Left cardiac atrium (tissue), 4 donors: ENCODE results near the gene STX3. TPM values are rescaled to one million over a fixed set of nuclear protein-coding genes. Genes with fewer than 3 reads are reported as not detected.
A peak's percentile ranks its signal among the peaks of the same experiment; 100 is the strongest.
"Not testable (repeated sequence)": the region's sequence is repeated elsewhere in the genome, so short reads cannot be mapped to it uniquely, and the experiment has no call there.

Experiments used
- ATAC-seq, 2 donors: fragments of 200-7000 bp; cut with Tn5 transposase; one replicate each; pipeline ENCODE4 v1.9.1; 2020; ENCODE audit warnings: mild to moderate bottlenecking in 2 of 2, moderate library complexity in 2 of 2
- DNase-seq: peaks from one replicate; pipeline ENCODE4 v3.0.0-alpha.2; 2020
- intact Hi-C, 2 donors: fragments of 100-400 bp; cut with DNase I; formaldehyde crosslinking; loops; one replicate each; pipeline versions ENCODE4 v1.14.1 to v1.15.1; 2022 to 2023
- total RNA-seq, 2 donors: library from RNA; stranded (reverse); fragmentation: NEBNext Ultra II Directional; extraction: Animal tissue kit (Norgen Biotek cat#: 25700); gene quantifications; one replicate each; pipeline ENCODE4 v1.2.1, GENCODE V29; 2021
- donor health status: DM: no; HTN: yes; CAD: no.
- donor health status: DM: no; HTN: yes; CAD: no; lungs with severe emphysema.
- donor health status: DM: yes; HTN: yes; CAD: no.
- donor health status: Dilated cardiomyopathy.

STX3 gene
- total RNA-seq, 2 donors from 2014 or later = 10.6 to 14.1 TPM

GRCh38 chr11:59779487-59779886, 24.3 kb downstream of the STX3 start:
- intact Hi-C loops = no loop called here
- DNase-seq (no peak), ATAC-seq (no peak)

DNA sequence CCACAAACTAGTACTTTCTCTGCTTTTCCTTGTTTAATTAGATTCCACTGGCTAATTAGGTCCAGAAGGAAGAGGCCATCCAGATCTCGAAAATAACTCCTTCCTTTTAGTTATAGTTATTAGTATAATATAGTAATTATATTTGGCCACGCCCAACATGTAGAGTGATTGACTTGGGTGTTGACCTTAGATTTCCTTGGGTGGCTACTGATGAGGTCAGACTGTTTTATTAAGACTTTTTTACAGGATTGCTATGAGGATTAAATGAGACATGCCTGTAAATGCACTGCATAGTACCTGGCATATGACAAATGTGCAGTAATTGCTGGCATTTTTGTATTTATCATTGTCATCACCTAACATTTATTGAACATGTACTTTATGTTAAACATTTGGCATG, 26.9 kb downstream of the STX3 start:
- intact Hi-C loops = no loop called here
- ATAC-seq = no peak
- no peak for DNase-seq

- DNase-seq = no peak
- no peak for ATAC-seq
- intact Hi-C loops = no loop called here
These were observed 28.5 kb downstream of the STX3 start for GRCh38 chr11:59783632-59784090.

GRCh38 chr11:59784441-59784840, 29.3 kb downstream of the STX3 start:
- ATAC-seq, DNase-seq, intact Hi-C loops: not testable (repeated sequence)

DNA sequence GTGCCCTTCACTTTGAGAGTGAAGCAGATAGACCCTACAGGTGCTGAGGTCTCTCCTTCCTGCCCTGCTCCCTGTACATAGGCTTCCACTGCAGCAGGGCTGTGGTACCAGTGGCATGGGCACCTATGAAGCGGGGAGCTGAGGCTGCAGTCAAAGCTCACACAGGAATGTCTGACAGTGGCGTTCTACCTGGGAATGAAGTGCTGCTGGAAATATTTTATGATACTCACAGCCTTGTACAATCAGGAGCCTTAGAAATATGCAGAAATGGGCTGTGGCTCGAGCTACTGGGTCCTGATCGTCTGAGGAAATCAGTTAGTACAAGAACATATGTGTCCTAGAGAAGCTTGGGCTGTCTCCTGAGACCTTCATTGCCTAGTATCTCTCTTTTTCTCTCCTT, 30.6 kb downstream of the STX3 start:
- DNase-seq (no peak), ATAC-seq (no peak)
- intact Hi-C loops = no loop called here

GRCh38 chr11:59787255-59787588, 32.0 kb downstream of the STX3 start:
- no peak for DNase-seq
- intact Hi-C loops = no loop called here
- ATAC-seq = peak; percentile 55 to 57

DNA sequence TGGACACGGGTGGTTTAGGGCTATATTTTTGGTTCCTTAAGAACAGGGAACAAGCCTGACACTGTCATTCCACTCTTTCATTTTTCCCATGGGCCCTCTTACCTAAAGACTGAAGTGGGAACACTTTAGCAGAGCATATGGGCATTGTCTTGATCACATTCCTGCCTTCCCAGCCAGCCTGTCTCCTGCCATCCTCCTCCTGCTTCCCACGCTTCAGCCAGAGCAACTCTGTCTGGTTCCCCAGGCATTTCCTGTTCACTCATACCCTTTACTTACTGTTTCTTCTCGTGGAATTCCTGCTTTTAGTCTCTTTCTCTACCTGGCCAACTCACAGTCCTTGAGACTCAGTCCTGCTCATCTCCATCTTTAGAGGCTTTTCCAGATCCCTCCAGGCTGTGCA, 32.6 kb downstream of the STX3 start:
- intact Hi-C loops = no loop called here
- ATAC-seq (no peak), DNase-seq (no peak)

DNA sequence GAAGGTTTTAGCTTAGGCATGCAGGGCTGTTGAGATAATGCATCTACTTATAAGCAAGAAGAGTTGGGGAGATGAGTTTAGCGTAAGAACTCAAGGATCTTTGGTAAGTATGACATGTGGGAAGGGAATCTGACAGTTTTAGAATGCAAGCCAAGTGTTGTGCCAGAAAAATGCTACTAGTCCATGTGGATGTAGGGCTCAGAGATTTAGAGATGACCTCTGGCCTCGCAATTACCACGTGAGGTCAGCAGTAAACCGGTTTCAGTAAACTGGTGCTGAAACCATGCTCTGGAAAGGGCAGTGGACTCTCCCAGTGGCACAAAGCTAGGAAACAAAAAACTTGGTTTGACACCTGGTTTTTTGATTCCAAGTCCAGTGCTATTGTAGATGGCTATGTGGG, 36.5 kb downstream of the STX3 start:
- intact Hi-C loops = no loop called here
- ATAC-seq = no peak

DNA sequence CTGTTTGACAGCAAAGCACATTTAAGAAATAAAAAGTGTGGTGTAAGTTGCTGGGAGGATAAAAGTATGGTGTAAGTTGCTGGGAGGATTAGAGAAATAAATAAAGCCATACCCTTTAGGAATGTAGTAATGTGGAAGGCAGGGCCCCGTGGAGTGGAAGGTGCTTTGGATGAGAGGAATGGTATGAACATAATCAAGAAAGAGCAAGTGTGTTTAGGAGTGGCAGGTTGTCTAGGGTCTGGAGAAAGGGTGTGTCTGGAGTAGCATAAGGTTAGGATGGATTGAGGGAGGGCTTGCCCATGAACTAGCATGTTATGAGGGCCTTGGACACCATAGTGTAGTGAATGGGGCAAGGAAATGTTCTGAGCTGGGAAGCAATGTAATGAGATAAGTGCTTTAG, 37.3 kb downstream of the STX3 start:
- no peak for DNase-seq
- intact Hi-C loops = no loop called here
- no peak for ATAC-seq

More for the DNA sequence above, 36.5 kb downstream of the STX3 start:
- no peak for DNase-seq

GRCh38 chr11:59794417-59794816, 39.2 kb downstream of the STX3 start:
- intact Hi-C loops = no loop called here
- no peak for DNase-seq
- no peak for ATAC-seq

DNA sequence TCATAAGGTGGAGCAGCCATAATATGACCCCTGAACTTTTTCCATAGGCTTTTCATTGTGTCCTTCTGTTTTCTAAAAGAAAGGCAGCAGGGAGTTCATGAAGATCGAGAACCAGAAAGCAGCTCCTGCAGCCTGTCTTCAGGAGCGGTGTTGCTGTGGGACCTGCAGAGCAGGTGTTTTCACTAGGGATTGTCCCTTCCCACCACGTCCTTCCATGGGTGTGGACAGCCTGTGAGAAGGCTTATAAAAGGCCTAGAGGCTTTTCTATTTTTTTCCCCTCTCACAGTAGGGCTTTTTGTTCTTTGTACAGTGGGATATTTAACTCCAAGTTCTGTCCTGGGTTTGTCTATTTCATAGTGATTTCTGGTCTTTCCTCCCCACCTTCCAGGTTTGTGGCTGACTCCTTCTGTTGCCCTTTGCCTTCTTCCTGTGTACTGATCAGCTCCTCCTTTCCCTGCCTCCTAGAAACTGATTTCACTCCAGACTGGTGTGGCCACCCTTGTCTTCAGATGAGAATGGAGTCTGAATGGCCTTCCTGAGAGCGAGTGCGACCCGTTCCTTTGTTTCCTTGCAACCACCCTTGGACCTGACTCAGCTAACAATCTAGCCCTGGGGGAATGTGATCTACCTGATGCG, 45.3 kb downstream of the STX3 start:
- ATAC-seq = no peak
- no peak for DNase-seq
- intact Hi-C loops = loop anchor here in 1 of 2 donors (10.0 kb wide), 1 partner anchor 126 kb away; no protein-coding TSS in a partner anchor

GRCh38 chr11:59801160-59801706, 46.1 kb downstream of the STX3 start:
- intact Hi-C loops = loop anchor here in 1 of 2 donors (10.0 kb wide), 1 partner anchor 126 kb away; no protein-coding TSS in a partner anchor
- ATAC-seq = no peak
- no peak for DNase-seq

DNA sequence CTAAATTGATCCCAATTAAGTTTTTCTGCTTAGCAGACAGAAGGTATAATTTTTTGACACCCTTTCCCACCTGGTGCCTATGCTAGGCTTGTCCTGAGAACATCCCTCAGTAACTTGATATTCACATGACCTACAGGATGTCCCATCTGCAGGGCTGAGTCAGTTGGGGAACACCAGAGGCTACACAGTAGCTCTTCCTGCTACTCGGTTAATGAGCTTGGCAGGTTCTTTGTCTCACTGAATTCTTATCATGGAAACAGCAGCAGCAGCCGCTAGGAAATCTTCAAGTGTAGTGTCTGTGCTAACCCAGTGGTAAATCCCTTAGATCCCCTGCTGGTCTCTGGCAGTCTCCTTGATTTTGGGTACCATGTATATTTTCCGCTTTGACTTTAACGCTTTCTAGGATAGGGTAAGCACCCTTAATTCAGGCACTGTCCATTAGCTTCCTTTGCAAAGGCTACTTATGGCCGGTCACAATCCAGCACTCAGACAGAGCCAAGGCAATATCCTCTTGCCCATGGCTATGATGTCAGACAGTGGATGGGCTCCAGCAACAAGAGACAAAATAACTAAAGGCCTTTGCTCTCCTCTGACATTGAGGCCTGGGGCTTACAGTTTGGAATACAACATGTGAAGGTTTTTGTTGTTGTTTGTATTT, 46.9 kb downstream of the STX3 start:
- DNase-seq (peak; percentile 48), ATAC-seq (peak; percentile 83 to 88)
- intact Hi-C loops = loop anchor here (1.0 to 10.0 kb wide), 4 partner anchors 47 to 265 kb away; partner anchors contain the start of gene STX3 (in 1 of the 2)

- ATAC-seq = peak; percentile 68 to 79
- no peak for DNase-seq
- intact Hi-C loops = loop anchor here (1.0 to 10.0 kb wide), 4 partner anchors 48 to 266 kb away; partner anchors contain the start of gene STX3 (in 1 of the 2)
These were observed 47.5 kb downstream of the STX3 start for GRCh38 chr11:59802639-59803176.

DNA sequence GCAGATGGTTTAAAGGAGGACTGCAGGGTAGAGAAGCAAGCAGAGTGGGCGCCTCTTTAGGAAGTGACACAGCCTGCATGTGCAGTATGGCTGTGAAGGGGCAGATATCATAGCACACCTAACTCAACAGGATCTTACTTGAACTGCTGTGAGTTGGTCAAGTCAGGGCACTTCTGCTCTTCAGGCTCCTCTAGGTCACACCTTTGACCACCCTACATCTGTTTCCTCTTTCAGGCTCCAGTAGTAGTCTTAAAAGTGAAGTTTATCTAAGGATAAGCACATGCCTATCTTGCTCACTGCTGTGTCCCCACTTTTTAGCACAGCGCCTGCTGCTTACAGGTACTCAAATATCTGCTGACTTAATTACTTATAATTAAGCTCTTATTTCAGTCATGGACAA, 48.9 kb downstream of the STX3 start:
- no peak for ATAC-seq
- intact Hi-C loops = loop anchor here in 1 of 2 donors (10.0 kb wide), 1 partner anchor 129 kb away; no protein-coding TSS in a partner anchor
- DNase-seq = no peak

DNA sequence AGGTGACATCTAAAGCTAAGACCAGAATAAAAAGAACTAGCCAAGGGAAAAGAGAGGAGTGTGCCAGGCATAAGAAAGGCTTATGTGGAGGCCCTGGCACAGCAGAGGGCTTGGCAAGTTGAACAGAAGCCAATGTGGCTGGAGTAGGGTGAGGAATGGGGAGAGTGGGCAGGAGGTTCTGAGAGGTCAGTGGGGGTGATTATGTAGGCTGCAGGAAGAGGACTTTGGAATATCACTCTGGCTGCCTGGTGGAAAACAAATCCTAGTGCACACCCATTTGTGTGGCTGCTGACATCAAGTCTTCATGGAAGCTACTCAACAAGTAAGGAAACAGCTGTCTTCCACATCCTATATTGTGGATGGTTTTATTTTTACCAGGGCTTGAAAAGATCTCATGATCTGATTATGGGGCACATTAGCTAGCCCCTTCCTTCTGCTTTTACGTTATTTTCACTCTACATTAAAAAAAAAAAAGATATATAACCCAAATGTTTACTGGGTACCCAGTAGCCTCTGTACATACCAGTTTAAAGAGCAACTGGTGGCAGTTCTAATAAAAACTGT, 52.0 kb downstream of the STX3 start:
- ATAC-seq (no peak), DNase-seq (no peak)
- intact Hi-C loops = loop anchor here in 1 of 2 donors (10.0 kb wide), 1 partner anchor 132 kb away; no protein-coding TSS in a partner anchor

- DNase-seq (peak; percentile 89), ATAC-seq (peak; percentile 98 to 99)
- intact Hi-C loops = loop anchor here in 1 of 2 donors (2.0 kb wide), 1 partner anchor 56 kb away; the partner anchor contains the start of gene STX3
These were observed 55.2 kb downstream of the STX3 start, which contains the start of gene MRPL16 for GRCh38 chr11:59810189-59810910. TSS of gene MRPL16 (minus strand) at chr11:59810778. CDS start at chr11:59810658, 120 bp downstream.

DNA sequence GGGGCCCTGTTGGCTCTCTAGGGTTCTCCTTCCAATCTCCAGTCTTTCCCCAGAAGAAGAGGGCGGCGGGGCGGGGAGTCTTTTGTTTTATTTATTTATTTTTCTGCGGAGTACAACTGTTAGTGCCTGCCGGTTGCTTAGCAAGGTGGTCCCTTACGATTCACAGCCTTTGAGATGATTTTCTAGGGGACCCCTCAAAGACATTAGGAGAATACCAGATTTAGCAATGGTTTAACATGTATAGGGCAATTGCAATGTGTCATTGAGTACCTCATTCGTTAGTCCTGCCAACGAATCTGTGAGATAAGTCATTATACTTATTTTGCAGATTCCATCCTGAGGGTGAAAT, 55.7 kb downstream of the STX3 start:
- intact Hi-C loops = loop anchor here in 1 of 2 donors (2.0 kb wide), 1 partner anchor 56 kb away; the partner anchor contains the start of gene STX3
- DNase-seq = no peak

DNA sequence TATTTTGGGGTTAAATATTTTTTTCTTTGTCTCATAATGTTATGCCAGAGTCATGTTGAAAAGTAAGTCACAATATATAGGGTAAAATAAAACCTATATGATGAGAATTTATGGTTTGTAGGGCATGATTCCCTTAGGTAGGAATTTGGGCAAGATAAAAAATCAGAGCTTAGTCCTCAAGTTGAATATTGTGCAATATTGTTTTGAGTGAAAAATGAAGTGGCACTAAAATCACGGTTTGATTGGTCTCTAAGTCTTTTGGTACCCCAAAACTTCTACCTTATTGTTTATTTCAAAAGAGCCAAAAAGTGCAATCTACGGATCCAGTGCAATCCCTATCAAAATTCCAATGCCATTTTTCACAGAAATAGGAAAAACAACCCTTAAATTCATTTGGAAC, 57.0 kb downstream of the STX3 start:
- intact Hi-C loops = no loop called here
- DNase-seq = no peak
- ATAC-seq = no peak

More for the DNA sequence above, 55.7 kb downstream of the STX3 start:
- ATAC-seq = no peak
